GM18867 (cell line): ENCODE measurements around the gene GOLGA5.
"Not testable (repeated sequence)": the region's sequence is repeated elsewhere in the genome, so short reads cannot be mapped to it uniquely, and the experiment has no call there.

Experiments
- ATAC-seq: cut with Tn5 transposase; IDR thresholded peaks from one replicate; pipeline ENCODE4 v1.9.1; 2021; ENCODE audit warnings: mild to moderate bottlenecking, moderate library complexity; ENCODE audit not compliant: unreplicated experiment

Gene GOLGA5

DNA sequence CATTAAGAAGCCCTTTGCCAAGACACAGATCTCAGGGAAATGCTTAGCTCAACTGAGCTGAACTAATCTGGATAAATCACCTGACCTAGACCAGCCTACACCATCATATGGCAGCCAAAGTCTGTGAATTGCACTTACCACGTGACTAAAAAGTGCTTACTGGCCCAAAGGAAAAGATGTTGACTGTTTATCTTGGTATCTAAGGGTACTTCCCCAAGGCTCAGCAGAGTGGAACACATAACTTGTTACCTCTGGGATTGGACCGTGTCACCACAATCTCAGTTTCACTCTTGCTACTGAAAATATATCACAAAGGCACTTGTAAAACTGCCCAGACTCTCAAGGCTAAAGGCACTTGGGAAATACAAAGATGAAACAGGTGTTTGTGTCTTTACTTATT lies 18.8 kb upstream of the GOLGA5 start:
- ATAC-seq, result peak; percentile 91

DNA sequence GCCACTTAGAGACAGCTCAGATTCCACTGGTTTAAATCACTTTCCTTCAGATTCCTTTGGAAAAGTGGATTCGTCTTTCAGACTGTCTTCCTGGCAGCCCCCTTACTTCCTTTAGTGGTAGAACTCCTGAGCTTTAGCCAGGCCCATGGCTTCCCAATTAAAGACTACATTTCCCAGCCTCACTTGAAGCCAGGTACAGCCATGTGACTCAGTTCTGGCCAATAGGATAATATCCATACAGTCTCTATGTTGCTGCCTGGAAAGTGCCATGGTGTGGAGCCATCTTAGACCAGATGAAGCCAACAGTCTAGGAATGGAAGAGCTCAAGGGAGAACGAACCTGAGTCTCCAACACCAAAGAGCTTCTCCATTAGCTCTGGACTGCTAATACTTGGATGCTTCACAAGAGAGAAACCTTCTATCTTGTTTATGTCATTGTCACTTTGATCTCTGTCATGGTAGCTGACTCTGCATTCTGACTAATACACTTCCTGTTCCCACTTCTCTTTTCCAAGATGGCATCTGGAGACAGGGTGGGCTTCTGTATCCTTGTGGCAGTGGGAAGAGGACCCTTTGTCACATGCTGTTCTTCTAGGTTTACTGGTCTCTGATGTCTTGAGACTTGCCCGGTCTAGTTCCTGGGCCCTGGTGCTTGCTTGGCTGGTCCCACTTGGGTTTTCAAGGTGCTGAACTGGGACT lies 15.1 kb upstream of the GOLGA5 start:
- ATAC-seq, result not testable (repeated sequence)

DNA sequence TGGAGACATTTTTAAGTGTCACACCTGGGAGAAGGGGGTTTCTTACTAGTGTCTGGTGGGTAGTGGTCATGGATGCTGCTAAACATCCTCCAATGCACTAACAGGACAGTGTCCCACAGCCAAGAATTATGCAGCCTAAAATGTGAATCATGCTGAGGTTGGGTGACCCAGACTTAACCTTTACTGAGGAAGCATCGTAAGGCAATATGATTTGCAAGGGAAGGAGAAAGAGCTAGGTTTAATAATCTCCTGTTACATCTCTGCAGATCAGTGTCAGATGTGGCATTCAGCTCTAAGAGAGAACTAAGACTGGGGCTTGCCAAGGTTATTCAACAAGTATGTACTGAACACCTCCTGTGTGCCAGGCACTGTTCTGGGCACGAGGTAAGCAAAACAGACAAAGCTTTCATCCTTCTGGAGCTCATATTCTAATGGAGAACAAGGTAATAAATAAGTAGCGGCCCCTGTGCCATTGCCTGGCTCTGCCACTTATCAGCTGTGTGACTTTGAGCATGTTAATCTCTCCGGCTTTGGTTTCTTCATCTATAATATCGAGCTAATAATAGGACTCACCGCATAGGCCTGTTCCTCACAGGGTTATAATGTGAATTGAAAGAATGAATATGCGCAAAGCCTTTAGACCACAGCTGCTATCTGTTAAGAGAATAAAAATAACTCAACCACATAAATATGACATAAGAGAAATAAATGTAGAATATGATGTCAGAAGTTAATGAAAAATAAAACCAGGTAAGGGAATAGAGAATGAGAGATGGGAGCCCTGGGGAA lies 13.5 kb upstream of the GOLGA5 start:
- no peak for ATAC-seq

DNA sequence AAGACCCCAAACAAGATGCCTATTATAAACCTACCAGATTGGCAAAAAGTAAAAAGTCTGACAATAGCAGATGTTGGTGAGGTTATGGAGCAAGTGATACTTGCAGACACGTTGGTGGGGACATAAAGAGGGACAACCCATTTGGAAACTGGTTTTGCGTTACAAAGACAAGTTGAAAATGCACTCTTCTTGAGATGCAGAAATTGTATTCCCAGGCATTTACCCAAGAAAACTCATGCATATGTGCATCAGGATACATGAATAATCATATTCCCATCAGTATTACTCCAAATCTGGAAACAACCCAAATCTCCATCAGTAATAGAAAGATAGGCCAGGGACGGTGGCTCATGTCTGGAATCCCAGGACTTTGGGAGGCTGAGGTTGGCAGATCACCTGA lies 12.8 kb upstream of the GOLGA5 start:
- ATAC-seq, result no peak

DNA sequence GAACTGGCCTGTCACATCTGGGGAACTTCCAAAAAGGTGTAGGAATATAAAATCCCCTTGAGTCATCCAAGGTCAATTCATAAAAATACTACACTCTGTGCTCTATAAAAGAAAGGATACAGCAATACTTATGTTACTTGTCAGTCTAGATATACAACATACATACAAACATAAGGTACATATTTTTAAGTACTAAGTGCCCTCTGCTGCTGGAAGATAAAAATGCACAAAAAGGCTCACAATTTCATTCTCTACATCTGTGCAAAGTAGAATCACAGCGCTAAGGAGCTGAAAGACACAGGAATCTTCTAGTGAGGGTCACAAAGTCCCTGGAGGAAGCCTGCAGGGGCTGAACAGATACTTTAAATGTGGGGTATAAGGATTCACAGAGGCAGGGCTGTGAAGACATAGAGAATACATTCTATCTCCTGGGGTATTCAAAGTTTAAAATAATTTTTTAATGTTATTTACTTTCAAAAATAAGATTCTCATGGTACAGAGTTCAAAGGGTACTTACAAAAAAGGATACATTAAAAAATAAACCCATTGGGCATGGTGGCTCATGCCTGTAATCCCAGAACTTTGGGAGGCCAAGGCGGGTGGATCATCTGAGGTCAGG lies 10.2 kb upstream of the GOLGA5 start:
- ATAC-seq, result peak; percentile 56

DNA sequence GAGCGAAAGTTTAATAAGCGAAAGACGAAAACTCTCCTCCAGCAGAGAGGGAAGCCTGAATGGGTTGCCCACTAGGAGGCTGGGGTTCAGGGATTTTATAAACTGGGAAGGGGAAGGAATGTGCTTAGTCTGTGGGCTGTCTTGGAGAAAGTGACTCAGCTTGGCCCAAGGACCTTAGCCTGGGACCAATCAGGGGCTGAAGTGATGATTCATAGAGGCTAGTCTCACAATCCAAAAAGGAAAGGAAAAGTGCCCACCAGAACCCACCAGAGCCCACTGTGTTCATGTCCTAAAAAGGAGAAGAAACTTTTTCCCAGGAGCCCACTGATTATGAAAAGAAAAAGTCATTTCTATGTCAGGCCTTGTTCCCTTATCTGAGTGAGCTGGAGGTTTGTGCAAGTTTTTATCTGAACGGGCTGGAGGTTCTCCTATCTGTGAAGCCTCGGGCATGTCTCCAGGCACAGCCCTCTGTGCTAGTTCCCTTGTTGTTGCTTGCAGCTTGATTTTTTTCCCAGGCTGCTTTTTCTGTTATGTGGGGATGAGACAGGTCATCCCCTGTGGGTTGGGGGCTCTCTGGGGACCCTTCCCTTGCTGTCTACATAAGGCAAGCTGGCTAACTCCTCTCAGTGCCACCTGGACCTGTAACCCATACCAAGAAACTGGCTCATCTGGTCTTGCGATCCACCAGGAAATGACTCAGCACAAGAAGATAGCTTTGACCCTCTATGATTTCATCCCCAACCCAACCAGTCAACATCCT lies 8.3 kb upstream of the GOLGA5 start:
- ATAC-seq, result no peak

DNA sequence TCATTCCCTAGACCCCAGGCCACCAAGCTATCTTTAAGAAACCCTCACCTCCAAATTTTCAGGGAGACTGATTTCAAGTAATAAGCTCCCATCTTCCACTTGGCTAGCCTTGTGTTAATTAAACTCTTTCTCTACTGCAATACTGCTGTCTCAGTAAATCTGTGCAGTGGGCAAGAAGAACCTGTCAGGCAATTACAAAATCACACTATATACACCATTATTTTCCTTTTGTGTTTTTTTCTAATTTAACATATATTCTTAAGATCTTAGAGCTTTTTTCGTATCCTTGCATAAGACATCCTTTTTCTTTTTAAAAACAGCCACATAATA lies 7.7 kb upstream of the GOLGA5 start:
- no peak for ATAC-seq

DNA sequence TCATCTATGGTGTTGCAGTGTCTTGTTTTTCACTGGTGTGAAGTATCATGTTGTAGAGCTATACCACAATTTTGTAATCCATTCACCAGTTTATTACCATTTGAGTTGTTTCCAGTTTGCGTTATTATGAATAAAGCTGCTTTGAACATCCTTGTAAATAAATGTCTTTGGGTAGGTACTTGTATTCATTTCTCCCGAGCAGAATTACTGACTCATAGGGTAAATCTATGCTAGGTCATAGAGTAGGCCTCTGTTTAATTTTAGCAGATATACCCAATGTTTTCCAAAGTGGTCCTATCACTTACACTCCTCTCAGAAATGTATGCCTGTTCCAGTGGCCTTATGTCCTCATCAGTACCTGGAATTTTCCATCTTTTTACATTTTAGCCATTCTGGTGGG lies 6.6 kb upstream of the GOLGA5 start:
- ATAC-seq, result no peak

DNA sequence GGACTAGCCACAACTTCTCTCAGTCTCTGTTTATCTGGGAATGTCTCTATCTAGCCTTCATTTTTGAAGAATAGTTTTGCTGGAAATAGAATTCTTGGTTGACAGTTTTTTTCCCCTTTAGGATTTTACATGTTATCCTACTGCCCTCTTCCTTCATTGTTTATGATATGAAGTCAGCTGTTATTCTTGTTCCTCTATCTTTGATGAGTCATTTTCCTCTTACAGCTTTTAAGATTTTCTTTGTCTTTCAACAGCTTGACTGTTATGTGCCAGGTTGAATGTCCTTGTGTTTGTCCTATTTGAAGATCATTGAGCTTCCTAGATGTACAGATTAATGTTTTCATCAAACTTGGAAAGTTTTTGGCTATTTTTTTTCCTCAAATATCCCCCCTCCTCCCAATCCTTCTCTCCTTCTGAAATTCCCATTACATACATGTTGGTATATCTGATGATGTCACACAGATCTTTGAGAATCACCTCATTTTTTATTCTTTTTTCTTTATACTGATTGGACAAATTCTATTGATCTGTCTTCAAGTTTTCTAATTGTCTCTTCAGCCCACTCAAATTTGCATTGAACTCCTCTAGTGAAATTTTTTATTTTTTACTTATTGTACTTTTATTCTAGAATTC lies 4.5 kb upstream of the GOLGA5 start:
- ATAC-seq, result no peak

DNA sequence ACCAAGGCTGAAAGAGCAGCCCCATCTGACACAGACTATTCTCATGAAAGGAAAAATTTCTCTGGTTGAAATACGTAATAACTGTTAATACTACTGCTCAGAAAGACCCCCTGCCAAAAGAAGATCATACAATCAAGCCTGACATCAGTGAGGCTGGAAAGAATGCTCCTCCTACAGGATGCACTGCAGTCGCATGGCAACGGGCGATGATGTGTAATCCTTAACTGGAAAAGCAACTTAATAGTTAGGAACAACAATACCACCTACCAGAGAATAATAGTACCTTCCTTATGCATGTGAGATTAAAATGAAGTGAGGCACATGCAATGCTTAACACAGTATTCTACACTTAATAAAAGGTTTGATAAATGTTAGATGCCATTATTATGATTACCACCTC lies 1.2 kb upstream of the GOLGA5 start:
- no peak for ATAC-seq

DNA sequence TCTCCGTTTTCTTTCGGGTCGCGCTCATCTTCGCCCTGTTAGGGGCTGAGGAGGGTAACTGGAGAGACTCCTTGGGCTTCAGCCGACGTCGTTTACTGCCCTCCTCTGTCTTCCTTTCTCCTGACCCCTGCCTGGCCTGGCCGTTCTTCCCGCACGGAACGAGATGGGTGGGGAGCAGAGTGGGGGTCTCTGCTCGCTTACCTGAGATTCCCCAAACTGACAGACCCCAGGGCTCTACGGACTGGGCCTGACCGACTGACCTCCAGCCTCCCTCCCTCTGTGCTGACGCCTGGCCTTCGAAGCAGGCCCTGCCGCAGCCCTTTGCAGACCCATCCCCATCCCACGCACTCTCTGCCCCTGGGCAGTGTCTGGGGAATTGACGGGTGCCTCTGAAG lies 439 bp downstream of the GOLGA5 start:
- ATAC-seq, result no peak

DNA sequence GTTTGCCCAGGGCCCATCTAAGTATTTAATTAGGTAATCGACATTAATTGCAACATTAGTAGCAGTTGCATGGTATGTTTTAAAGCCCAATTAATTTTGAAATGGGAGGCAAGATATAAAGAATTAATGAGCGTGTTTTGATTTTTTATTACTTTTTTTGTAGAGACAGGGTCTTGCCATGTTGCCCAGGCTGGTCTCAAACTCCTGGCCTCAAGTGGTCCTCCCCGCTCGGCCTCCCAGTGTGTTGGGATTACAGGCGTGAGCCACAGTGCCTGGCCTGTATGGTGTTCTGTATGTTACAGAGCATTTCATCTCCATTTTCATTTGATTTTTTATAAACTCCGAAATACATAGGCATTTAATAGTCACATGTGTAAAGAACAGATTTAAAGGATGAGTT lies 856 bp downstream of the GOLGA5 start:
- no peak for ATAC-seq

DNA sequence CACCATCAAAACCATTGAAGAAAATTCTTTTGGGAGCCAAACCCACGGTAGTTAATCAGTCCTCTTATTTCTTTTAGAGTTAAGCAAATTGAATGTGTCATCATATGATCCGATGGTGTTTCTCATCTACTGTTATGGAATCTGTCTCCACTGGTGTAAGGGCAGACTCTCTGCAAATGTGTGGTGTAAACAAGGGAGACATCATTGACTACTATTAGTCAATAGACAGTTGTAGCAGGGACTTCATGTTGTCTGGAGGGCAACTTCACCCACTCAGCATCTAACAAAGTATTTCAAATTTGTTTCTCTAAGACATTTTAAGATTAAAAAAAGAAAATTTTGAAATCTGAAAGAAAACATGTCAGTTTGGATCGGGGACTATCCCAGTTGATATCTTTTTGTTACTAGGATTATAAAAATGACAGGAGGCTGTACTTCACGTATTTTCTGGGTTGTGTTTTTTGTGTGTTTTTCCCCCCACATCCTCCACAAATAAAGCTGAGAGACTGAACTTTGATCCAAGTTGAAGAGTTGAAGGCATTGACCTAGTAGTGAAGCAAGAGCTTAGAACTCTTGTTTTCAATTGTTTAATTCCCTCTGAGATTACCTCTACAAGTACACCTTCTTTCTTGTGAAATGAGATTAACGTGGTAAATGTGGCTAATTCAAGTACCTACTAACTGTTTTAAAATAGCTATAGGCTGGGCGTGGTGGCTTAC lies 4.0 kb downstream of the GOLGA5 start:
- ATAC-seq, result no peak

DNA sequence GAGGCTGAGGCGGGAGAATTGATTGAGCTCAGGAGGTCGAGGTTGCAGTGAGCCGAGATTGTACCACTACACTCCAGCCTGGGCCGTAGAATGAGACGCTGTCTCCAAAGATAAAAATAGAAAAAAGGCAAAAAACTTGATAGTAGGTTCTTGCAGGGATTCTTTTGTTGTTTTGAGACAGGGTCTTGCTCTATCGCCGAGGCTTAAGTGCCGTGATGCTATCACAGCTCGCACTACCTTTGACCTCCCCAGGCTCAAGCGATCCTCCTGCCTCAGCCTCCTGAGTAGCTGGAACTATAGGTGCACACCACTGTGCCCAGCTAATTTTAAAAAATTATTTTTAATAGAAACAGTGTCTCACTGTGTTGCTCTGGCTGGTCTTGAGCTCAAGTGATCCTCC lies 4.7 kb downstream of the GOLGA5 start:
- ATAC-seq, result no peak

DNA sequence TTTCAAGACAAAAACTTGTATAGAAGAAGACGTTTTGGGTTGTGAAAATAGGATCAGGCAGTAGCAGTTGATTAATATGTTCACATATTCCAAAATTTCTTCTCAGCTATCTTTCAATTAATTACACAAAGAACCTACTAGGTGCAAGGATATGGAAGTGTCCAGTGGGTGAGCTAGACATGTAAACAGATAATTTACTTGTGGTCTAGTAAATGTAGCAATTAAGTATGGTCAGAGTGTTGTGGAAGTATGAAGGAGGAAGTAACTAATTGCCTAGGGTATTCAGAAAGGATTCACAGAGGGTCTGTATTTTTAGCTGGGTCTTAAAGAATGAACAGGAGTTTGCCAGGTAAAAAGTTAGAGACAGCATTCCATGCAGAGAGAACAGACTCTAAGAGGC lies 5.9 kb downstream of the GOLGA5 start:
- no peak for ATAC-seq

DNA sequence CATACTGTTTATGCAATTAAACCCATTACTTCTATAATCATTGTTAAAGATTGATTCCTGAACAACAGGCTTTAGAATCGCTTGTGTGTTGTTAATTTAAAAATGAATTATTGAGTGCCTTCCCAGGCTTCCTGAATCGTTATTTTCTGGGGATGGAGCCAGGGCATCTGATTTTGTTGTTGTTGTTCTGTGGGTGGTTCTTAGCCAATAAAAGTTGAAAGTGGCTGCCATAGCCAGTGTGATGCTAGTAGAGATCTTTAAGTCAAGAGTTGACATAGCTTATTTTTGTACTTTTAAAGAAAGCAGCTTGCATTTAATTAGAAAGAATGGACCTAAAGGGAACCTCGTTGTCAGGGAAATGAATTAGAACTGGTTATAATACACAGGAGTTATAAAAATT lies 6.4 kb downstream of the GOLGA5 start:
- ATAC-seq, result no peak

DNA sequence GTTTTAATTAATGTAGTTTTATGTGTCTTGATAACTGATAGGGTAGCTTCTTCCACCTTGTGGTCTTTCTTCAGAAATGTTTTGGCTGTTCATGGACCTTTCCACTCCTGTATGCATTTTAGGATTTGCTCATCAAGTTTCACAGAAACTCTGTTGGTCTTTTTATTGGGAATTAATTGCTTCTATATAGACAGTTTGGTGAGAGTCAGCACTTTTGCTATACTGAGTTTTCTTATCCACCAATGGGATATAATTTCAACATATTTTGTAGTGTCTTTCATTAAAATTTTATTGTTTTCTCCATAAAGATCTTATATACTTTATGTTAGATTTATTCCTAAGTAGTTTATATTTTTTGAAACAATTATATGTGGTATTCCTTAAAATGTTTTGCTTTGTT lies 7.8 kb downstream of the GOLGA5 start:
- no peak for ATAC-seq

DNA sequence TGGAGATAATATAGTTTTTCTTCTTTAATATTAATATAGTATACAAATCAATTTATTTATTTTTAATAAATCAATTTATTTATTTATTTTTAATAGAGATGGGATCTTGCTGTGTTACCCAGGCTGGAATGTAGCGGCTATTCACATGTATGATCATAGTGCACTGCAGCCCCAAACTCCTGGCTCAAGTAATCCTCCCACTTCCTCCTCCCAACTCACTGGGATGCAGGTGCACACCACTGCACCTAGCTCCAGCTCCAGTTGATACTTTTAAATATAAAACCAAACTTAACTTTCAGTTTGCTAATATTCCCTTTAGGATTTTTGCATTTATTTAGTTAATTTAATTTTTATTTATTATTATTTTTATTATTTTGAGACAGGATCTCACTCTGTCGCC lies 8.6 kb downstream of the GOLGA5 start:
- ATAC-seq, result no peak

DNA sequence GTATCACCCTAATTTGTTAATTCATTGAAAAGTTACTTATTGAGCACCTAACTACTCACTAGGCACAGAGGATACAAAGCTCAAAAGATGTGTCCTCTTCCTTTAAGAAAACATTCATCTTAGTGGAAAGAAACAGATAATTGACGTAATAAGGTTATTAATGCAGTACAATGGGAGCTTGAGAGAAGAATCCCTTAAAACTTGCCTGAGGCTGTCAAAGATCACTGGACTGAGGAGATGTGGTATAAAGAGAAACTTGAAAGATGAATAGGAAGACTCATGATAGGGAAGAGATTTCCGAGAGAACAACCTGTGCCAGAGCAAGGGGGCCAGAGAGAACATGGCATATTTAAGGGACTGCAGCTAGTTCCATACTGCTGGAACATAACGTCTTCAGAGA lies 19.1 kb downstream of the GOLGA5 start:
- no peak for ATAC-seq

DNA sequence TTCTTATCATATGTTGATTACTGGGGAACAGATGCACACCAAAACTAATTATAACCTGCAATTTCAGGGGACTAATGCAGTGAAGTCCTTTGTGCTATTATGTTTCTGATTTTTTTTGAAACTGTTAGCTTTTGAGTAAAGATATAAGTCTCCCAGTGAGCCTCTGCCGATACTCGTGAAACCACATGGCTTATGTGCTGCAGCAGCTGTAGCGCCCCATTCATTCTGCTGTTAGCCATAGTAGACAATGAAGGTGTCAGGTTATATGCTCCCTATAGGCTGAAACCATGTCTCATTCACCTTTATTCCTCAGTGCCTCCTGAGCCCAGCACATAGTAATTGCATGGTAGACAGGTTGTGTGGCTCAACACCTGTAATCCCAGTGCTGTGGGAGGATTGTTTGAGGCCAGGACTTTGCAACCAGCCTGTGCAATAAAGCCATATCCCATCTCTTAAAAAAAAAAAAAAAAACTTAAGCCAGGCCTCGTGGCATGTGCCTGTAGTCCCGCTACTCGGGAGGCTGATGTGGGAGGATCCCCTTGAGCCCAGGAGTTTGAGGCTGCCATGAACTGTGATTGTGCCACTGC lies 25.0 kb downstream of the GOLGA5 start:
- ATAC-seq, result no peak
